Stimulated activated naive CD8-positive, alpha-beta T cell treated with anti-CD3 and anti-CD28 coated beads, Interleukin-15, amount 100 ng/mL, for 72 hours (primary cell): ENCODE data around the gene E4F1.
A peak's percentile ranks its signal among the peaks of the same experiment; 100 is the strongest.
"Not testable (repeated sequence)": the region's sequence is repeated elsewhere in the genome, so short reads cannot be mapped to it uniquely, and the experiment has no call there.

Experiments used
- ATAC-seq: fragments of 150-1000 bp; cut with Tn5 transposase; 2 replicates; pipeline ENCODE4 v1.10.0; 2021; ENCODE audit warnings: mild to moderate bottlenecking, moderate library complexity
- DNase-seq, 2 donors: peaks; one replicate each; pipeline ENCODE4 v3.0.0; 2021 to 2022
- H3K27ac Mint-ChIP-seq, 2 donors: one replicate each; pipeline ENCODE4 v1.8.0; 2022; ENCODE audit warnings: mild to moderate bottlenecking in 2 of 2, mixed read lengths in 2 of 2, moderate library complexity in 2 of 2
- H3K27me3 Mint-ChIP-seq: one replicate; pipeline ENCODE4 v1.8.0; 2022; ENCODE audit warnings: mixed read lengths
- H3K4me1 Mint-ChIP-seq: one replicate; pipeline ENCODE4 v1.8.0; 2022; ENCODE audit warnings: mild to moderate bottlenecking, mixed read lengths
- H3K4me3 Mint-ChIP-seq, 2 donors: one replicate each; pipeline ENCODE4 v1.8.0; 2022; ENCODE audit warnings: mild to moderate bottlenecking in 2 of 2, mixed read lengths in 2 of 2, moderate library complexity in 1 of 2
- H3K9me3 Mint-ChIP-seq, 2 donors: one replicate each; pipeline ENCODE4 v1.8.0; 2022; ENCODE audit warnings: mixed read lengths in 2 of 2

Gene E4F1

GRCh38 chr16:2258530-2258929 lies 35.1 kb downstream of the E4F1 start:
- not testable (repeated sequence) for DNase-seq, H3K4me3 Mint-ChIP-seq, H3K4me1 Mint-ChIP-seq, ATAC-seq, H3K27me3 Mint-ChIP-seq, H3K9me3 Mint-ChIP-seq
- H3K27ac Mint-ChIP-seq = peak overlapping the region in 1 of 2 donors; percentile 27

DNA sequence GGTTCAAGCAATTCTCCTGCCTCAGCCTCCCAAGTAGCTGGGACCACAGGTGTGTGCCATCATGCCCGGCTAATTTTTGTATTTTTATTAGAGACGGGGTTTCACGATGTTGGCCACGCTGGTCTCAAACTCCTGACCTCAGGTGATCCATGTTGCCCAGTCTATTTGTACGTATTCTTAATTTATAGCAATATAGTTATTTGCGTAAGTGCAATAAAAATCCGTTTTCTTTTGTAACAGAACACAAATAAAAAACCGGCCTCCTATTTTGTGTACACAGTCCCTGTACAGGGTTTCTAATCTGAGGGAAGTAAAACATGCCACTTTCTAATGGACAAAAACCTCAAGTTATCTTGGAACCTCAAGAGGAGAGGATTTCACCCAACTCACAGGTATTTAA lies 36.9 kb downstream of the E4F1 start:
- ATAC-seq (no peak), DNase-seq (no peak)
- no peak overlapping the region for H3K4me3 Mint-ChIP-seq
- H3K9me3 Mint-ChIP-seq = no peaks in the 10 kb centered on the region
- peaks cover 25% of the 10 kb centered on the region for H3K4me1 Mint-ChIP-seq
- no peak overlapping the region for H3K27ac Mint-ChIP-seq
- no peaks in the 10 kb centered on the region for H3K27me3 Mint-ChIP-seq

DNA sequence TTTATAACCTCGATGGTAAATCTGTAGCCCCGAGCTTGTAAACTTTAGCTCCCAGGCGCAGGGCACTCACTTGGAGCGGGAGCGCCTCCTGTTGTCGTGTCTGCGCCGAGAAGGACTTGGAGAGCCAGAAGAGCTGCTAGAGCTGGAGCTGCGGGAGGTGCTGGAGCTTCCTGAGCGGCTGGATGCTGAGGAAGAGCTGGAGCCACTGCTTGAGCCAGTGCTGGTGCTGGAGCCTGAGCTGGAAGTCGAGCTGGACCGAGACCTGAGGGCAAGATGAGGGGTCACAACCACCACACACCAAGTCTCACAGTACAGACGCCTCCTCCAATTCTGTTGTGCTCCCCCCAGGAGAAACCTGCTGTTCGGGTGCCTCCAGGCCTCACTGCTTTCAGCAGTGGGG lies 39.6 kb downstream of the E4F1 start:
- H3K27ac Mint-ChIP-seq = peak overlapping the region in 1 of 2 donors; percentile 78
- H3K9me3 Mint-ChIP-seq, H3K27me3 Mint-ChIP-seq, DNase-seq, H3K4me3 Mint-ChIP-seq, ATAC-seq: not testable (repeated sequence)
- H3K4me1 Mint-ChIP-seq = peaks cover 38% of the 10 kb centered on the region

DNA sequence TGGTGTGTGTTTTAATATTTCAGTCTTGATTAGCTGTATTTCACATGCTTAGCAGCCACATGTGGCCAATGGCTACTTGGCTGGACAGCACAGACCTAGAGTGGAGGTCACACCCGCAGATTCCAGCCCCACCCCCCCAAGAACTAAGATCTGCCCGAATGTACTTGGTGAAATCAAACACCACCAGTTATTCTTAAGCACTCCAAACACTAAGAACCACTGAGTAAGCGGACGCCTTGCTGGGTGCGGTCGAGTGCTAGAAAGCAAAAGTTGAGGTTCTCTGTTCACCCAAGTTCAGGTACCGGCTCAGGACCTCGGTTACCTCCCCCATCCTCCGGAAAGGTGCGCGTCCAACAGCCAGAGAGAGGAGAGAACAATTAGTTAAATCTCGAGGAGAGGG lies 43.5 kb downstream of the E4F1 start:
- peak overlapping the region; percentile 100 for H3K27ac Mint-ChIP-seq
- peak overlapping the region; percentile 95 to 97 for H3K4me3 Mint-ChIP-seq
- not testable (repeated sequence) for H3K27me3 Mint-ChIP-seq, ATAC-seq, H3K9me3 Mint-ChIP-seq
- DNase-seq = peak in 1 of 2 donors; percentile 26
- H3K4me1 Mint-ChIP-seq = peaks cover 58% of the 10 kb centered on the region

GRCh38 chr16:2267505-2267912 lies 44.1 kb downstream of the E4F1 start:
- H3K9me3 Mint-ChIP-seq, H3K27me3 Mint-ChIP-seq, DNase-seq: not testable (repeated sequence)
- peaks cover 58% of the 10 kb centered on the region for H3K4me1 Mint-ChIP-seq
- H3K27ac Mint-ChIP-seq = peak overlapping the region; percentile 100
- peak overlapping the region; percentile 95 to 97 for H3K4me3 Mint-ChIP-seq
- peak; percentile 70 for ATAC-seq

GRCh38 chr16:2267913-2268666 lies 44.7 kb downstream of the E4F1 start, which contains the start of gene RNPS1:
Gene RNPS1 (minus strand): TSS chr16:2268126. CDS start chr16:2264643, 3,483 bp downstream.
- no peaks in the 10 kb centered on the region for H3K27me3 Mint-ChIP-seq
- DNase-seq = peak; percentile 97 to 98
- H3K4me1 Mint-ChIP-seq = peaks cover 58% of the 10 kb centered on the region
- H3K27ac Mint-ChIP-seq = peak within 1 kb of the TSS; percentile 100
- H3K9me3 Mint-ChIP-seq = no peaks in the 10 kb centered on the region
- H3K4me3 Mint-ChIP-seq = peak within 1 kb of the TSS; percentile 95 to 97
- ATAC-seq = peak; percentile 89

DNA sequence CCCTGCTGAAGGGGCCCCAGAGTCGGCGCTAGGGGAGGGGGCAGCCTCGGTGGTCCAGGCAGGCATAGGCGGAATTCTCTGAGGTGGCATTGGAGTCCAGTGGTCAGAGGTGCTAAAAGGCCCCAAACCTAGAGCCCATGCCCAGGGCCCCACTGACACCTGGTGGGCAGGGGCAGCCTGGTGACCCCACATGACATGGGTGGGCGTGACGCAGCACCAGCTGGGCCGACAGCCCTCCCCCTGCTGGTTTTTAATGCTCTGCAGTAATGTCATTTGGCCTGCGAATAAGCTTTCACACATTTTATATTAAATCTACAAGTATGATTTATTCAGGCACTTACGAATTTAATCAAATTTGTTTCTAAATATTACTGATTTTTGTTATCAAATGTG lies 46.7 kb downstream of the E4F1 start:
- ATAC-seq (no peak), DNase-seq (no peak)
- Mint-ChIP-seq H3K4me3 (peak overlapping the region; percentile 95 to 97), H3K27ac (no peak overlapping the region), H3K4me1 (peaks cover 44% of the 10 kb centered on the region), H3K9me3 (no peaks in the 10 kb centered on the region), H3K27me3 (no peaks in the 10 kb centered on the region)

GRCh38 chr16:2270588-2271470 lies 47.4 kb downstream of the E4F1 start:
- DNase-seq = no peak
- Mint-ChIP-seq H3K9me3 (no peaks in the 10 kb centered on the region), H3K27ac (peak overlapping the region in 1 of 2 donors; percentile 57), H3K4me1 (peaks cover 37% of the 10 kb centered on the region), H3K27me3 (no peaks in the 10 kb centered on the region), H3K4me3 (no peak overlapping the region)
- ATAC-seq = no peak

DNA sequence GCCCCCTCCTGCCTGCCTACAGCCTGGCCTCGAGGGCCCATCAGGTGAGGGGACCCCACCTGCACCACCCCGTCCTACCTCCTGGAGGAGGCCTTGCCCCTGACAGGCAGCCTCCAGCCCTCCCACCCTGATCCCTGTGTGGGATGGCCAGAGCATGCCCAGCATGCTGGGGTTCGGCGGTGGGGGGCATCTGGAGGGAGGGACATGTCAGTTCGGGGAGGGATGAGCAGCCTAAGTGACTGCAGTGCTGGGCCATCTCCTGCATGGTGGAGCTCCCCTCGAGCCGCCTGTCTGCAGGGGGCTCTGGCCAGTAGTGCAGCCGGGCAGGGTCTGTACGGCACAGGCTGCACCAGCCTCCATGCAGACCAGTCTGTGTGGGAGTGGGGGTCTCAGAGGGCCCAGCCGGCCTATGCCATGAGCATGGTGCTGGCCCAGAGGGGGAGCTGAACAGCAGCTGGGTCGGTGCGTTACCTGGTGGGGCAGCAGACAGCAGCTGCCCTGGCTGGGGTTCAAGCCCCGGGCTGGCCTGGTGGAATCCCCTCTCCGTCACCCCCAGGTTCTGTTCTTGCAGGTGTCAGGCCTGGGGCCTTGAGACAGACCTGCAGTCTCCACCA lies 48.6 kb downstream of the E4F1 start:
- H3K27me3 Mint-ChIP-seq = no peaks in the 10 kb centered on the region
- H3K4me3 Mint-ChIP-seq = no peak overlapping the region
- peaks cover 25% of the 10 kb centered on the region for H3K4me1 Mint-ChIP-seq
- DNase-seq = no peak
- H3K9me3 Mint-ChIP-seq = no peaks in the 10 kb centered on the region
- no peak overlapping the region for H3K27ac Mint-ChIP-seq
- no peak for ATAC-seq

DNA sequence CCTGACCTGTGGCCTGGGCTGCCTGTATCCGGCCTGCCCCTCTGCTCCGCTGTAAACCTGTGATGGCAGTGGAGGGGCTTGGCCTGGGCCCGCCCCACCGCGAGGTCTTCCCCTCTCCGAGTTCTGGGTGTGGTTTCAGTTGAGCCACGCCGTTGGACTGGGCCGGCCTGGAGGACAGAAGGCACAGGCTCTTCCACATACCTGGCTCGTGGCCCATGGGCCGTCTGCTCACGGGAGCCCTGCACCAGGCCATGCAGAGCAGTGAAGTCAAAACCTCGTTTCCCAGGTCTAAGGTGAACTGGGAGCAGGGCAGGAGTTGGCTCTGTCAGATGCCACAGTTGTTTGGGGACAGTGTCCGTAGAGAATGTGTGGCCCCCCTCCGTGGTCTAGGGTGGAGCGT lies 50.1 kb downstream of the E4F1 start:
- no peaks in the 10 kb centered on the region for H3K27me3 Mint-ChIP-seq
- no peak overlapping the region for H3K27ac Mint-ChIP-seq
- no peak overlapping the region for H3K4me3 Mint-ChIP-seq
- DNase-seq (no peak), ATAC-seq (no peak)
- H3K4me1 Mint-ChIP-seq = peaks cover 16% of the 10 kb centered on the region
- H3K9me3 Mint-ChIP-seq = no peaks in the 10 kb centered on the region

GRCh38 chr16:2273931-2274330 lies 50.5 kb downstream of the E4F1 start:
- Mint-ChIP-seq H3K4me1 (peaks cover 11% of the 10 kb centered on the region), H3K27me3 (no peaks in the 10 kb centered on the region), H3K4me3 (no peak overlapping the region), H3K27ac (no peak overlapping the region), H3K9me3 (no peaks in the 10 kb centered on the region)
- DNase-seq = no peak
- ATAC-seq = no peak

DNA sequence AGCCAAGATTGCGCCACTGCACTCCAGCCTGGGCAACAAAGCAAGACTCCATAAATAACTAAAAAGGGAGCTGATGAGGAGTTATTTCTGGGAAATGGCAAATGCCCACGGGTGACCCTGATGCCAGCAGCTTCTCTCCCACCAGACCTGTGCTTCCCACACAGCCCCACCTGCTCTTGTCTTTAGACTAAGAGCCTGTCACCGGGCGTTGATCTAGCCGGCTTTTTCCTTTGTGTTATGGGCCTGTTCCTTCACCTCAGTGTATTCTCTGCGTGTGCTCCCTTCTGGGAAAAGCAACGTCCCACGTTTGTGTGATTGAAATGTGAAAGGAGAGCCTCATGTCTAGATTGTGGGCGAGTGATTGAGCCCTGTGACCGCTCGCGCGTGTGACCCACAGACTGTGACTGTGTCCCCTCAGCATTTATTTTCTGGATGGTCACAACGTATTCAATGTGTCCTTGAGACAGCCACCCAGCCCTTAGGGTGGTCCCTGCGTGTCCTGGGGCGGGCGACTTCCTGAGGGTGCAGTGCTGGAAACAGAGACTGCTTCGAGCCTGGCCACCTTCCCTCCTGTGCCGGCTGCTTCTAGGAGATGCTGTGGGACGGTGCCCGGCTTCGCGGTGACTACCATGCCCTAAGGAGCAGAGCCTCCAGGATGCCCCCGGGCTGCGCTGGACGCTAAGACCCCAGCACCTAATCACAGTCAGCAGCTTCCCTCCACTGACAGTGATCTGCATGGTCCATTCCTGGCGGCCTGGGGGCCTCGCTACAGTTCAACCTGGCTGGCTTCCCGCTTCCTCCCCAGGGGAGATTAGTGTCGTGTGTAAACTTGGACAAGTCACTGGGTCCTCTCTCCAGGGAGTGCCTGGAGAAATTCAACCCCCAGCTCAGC lies 52.3 kb downstream of the E4F1 start:
- no peak for DNase-seq
- Mint-ChIP-seq H3K27me3 (no peaks in the 10 kb centered on the region), H3K9me3 (no peaks in the 10 kb centered on the region), H3K4me3 (no peak overlapping the region), H3K27ac (peak overlapping the region in 1 of 2 donors; percentile 27), H3K4me1 (no peaks in the 10 kb centered on the region)
- ATAC-seq = no peak

DNA sequence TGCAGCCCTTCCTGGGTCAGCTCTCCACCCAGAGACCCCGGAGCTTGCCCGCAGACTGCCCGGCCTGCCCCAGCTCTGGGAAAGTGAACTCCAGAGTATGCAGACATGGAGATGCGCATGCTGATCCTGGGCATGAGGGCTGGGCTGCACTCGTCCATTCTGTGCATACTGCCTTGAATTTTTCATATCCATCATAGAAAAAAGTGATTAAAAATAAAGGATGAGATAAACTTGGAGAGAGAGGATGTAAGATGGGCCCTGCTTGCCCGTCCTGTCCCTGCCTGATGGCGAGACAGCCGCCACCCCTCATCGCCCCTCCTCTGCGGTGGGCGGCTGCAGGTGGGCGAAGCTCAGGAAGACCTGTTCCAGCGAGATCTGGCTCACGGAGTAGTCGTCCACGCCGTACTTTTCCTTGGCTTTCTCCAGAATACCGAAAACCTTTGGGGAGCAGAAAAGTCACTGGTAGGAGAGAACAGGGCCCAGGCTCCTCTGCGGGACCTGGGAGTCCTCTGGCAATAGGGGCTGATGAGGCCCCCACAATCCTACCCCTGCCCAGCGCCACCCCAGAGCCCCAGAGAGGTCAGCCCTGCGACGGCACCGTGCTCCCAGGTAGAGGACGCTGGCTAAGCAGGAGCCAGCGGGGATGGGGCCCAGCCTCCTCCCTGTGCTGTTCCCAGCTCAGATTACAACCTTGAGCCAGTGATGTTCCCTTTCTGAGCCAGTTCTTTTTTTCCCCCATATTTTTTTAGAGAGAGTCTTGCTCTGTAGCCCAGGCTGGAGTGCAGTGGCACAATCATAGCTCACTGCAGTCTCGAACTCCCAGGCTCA lies 53.2 kb downstream of the E4F1 start:
- Mint-ChIP-seq H3K9me3 (no peaks in the 10 kb centered on the region), H3K27me3 (no peaks in the 10 kb centered on the region), H3K27ac (no peak overlapping the region), H3K4me3 (no peak overlapping the region), H3K4me1 (no peaks in the 10 kb centered on the region)
- ATAC-seq (no peak), DNase-seq (no peak)
